SJCRH30 (cell line): ENCODE results near the gene GRIK4. TPM values are rescaled to one million over a fixed set of nuclear protein-coding genes. Genes with fewer than 3 reads are reported as not detected.
"Not testable (repeated sequence)": the region's sequence is repeated elsewhere in the genome, so short reads cannot be mapped to it uniquely, and the experiment has no call there.

ENCODE experiments used
- DNase-seq, 2 experiments: peaks; one replicate each; pipeline ENCODE4 v3.0.0-alpha.2; 2015 to 2020
- H3K27ac ChIP-seq: fragments of 250-450 bp; sonication (Bioruptor Pico); 2 replicates; pipeline ENCODE4 v1.5.1; 2020; ENCODE audit warnings: mild to moderate bottlenecking, moderate library complexity
- H3K27me3 ChIP-seq: fragments of 250-450 bp; sonication (Bioruptor Pico); 2 replicates; pipeline ENCODE4 v1.5.1; 2020; ENCODE audit warnings: mild to moderate bottlenecking, moderate library complexity
- H3K36me3 ChIP-seq: fragments of 250-450 bp; sonication (Bioruptor Pico); 2 replicates; pipeline ENCODE4 v1.5.1; 2020; ENCODE audit warnings: mild to moderate bottlenecking, moderate library complexity
- H3K4me1 ChIP-seq: fragments of 250-450 bp; sonication (Bioruptor Pico); 2 replicates; pipeline ENCODE4 v1.5.1; 2020; ENCODE audit warnings: mild to moderate bottlenecking, moderate library complexity
- H3K4me3 ChIP-seq: fragments of 250-450 bp; sonication (Bioruptor Pico); 2 replicates; pipeline ENCODE4 v1.5.1; 2020; ENCODE audit warnings: mild to moderate bottlenecking, moderate library complexity
- H3K9me3 ChIP-seq: fragments of 250-450 bp; sonication (Bioruptor Pico); replicated peaks from 2 replicates; pipeline ENCODE4 v1.5.1; 2020; ENCODE audit warnings: mild to moderate bottlenecking, moderate library complexity
- total RNA-seq: library from RNA; depleted of rRNA; stranded (reverse); fragments of >200 nt; shearing (Covaris generic); gene quantifications from 2 replicates; pipeline ENCODE4 v1.2.3, GENCODE V29; 2014

Gene GRIK4
- total RNA-seq, 1 experiment from 2014 or later = not detected

DNA sequence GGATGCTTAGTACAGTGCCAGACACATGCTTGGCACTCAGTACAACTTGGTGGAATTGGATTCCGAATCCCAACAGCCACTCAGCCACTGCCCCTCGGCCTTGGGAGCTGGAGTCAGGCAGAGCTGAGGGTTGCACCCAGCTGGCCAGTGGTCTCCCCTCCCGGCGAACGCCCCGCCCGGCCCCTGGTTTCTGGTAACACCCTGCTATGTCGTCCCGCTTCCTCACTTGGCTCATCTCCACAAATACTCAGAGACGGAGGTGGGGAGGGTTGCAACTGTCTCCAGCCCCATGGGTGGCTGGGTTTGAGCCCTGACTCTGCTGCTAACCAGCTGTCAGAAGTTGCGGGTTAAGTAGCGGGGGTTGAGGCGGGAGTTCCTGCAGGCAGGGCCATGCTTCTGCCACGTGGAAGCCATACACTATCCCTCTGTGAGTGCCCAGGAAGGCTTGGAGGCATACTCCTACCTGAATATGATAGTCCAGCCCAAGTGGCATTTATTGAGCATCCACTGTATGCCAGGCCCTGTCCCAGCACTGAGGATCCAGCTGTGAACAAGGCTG, 67.1 kb downstream of the GRIK4 start:
- Histone ChIP-seq H3K9me3 (no peaks in the 10 kb centered on the region), H3K27me3 (no peaks in the 10 kb centered on the region), H3K4me1 (no peaks in the 10 kb centered on the region), H3K27ac (no peak overlapping the region), H3K36me3 (no peaks in the 10 kb centered on the region), H3K4me3 (no peak overlapping the region)
- DNase-seq = no peak

DNA sequence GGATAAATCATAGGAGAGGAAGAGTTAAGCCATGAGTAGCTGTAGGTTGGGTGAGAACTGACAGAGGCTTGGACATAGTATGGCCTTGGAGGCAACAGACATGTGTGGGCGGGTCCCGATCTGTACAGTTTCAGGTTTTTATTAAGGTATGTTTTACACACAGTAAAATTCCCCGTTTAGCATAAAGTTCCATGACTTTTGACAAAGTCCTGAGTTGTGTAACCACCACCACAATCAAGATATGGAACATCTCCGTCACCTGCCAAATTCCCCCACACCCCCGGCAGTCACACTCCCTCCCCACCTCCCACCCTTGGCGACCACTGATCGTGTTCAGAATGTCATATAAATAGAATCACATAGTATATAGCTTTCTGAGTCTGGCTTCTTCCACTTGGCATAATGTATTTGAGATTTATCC, 68.1 kb downstream of the GRIK4 start:
- H3K36me3 ChIP-seq = no peaks in the 10 kb centered on the region
- H3K4me1 ChIP-seq = no peaks in the 10 kb centered on the region
- no peak for DNase-seq
- no peaks in the 10 kb centered on the region for H3K27me3 ChIP-seq
- no peaks in the 10 kb centered on the region for H3K9me3 ChIP-seq
- no peak overlapping the region for H3K27ac ChIP-seq
- no peak overlapping the region for H3K4me3 ChIP-seq

DNA sequence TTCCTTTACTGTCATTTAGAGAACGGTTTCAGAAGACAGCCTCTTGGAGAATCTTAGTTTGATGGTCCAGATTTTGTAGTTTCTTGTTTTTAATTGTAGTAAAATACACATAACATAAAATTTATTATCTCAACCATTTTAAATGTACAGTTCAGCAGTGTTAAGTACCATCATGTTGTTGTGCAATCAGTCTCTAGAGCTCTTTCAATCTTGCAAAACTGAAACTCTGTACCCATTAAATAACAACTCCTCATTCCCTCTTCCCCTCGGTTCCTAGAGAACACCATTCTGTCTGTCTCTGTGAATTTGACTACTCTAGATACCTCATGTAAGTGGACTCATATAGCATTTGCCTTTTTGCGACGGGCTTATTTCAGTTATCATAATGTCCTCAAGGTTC, 69.8 kb downstream of the GRIK4 start:
- Histone ChIP-seq H3K27ac (no peak overlapping the region), H3K36me3 (no peaks in the 10 kb centered on the region), H3K4me3 (no peak overlapping the region), H3K9me3 (no peaks in the 10 kb centered on the region), H3K27me3 (no peaks in the 10 kb centered on the region), H3K4me1 (no peaks in the 10 kb centered on the region)
- DNase-seq = no peak

DNA sequence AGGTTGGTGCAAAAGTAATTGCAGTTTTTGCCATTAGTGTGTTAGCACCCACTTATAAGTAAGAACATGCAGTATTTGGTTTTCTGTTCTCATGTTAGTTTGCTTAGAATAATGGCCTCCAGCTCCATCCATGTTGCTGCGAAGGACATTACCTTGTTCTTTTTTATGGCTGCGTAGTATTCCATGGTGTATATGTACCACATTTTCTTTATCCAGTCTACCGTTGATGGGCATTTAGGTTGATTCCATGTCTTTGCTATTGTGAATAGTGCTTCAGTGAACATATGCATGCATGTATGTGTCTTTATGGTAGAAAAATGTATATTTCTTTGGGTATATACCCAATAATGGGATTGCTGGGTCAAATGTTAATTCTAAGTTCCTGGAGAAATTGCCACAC, 71.0 kb downstream of the GRIK4 start:
- H3K36me3 ChIP-seq, H3K27me3 ChIP-seq, H3K4me1 ChIP-seq, H3K27ac ChIP-seq, DNase-seq, H3K4me3 ChIP-seq, H3K9me3 ChIP-seq: not testable (repeated sequence)

DNA sequence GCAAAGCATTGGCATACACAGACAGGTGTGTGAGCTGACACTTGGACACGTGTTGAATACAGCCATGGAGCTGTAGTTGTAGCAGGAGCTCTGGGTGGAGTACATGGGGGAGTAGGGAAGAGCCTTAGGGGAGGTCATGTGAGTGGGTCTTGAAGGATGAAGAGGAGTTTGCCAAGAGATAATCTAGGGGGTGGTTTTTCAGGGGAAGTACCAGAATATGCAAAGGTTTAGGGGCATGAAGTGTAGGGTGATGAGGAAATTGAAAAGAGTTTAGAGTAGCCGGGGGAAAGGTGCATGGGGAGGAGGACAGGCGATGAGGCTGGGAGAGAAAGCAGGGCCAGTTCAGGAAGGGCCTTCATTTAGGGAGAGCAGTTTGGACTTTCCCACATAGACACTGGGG, 74.5 kb downstream of the GRIK4 start:
- no peak for DNase-seq
- Histone ChIP-seq H3K27me3 (no peaks in the 10 kb centered on the region), H3K4me1 (no peaks in the 10 kb centered on the region), H3K4me3 (no peak overlapping the region), H3K9me3 (no peaks in the 10 kb centered on the region), H3K36me3 (no peaks in the 10 kb centered on the region), H3K27ac (no peak overlapping the region)

DNA sequence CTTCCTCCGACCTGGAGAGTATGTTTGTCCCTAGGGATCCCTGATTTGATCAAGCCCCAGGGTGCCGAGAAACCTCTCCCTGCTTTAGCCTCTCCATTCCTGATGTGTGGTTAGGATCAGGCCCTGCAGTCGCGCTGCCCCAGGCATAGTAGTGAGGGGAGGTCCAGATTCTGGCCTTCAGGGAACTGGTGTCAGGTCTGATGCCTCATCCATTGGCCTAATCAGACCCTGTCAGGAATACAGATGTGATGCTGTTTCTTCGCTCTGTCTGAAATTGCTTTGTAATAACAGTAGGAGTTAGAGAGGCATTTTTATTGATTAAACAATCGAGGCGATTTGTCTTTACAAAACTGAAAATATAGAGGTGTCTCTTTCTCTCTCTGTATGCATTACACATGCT, 75.2 kb downstream of the GRIK4 start:
- Histone ChIP-seq H3K27ac (no peak overlapping the region), H3K4me3 (no peak overlapping the region), H3K9me3 (no peaks in the 10 kb centered on the region), H3K4me1 (no peaks in the 10 kb centered on the region), H3K36me3 (no peaks in the 10 kb centered on the region), H3K27me3 (no peaks in the 10 kb centered on the region)
- no peak for DNase-seq

DNA sequence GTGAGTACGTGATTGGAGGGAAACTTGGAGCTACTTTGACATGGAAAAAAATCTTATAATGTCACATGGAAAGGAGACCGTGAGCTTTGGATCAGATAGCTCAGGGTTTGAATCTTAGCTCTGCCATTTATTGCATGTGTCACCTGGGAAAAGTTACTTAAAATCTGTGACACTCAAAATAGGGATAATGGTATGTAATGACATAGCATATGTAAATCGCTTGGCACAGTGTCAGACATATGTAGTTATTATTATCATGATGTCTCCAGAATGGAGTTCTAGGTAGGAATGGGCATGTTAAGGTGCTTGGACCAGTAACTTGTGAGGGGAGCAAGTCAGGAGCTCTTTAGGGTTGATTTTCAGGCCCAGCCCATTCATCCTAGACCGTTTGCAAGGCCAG, 75.8 kb downstream of the GRIK4 start:
- Histone ChIP-seq H3K36me3 (no peaks in the 10 kb centered on the region), H3K27ac (no peak overlapping the region), H3K4me1 (no peaks in the 10 kb centered on the region), H3K4me3 (no peak overlapping the region), H3K9me3 (no peaks in the 10 kb centered on the region), H3K27me3 (no peaks in the 10 kb centered on the region)
- no peak for DNase-seq

DNA sequence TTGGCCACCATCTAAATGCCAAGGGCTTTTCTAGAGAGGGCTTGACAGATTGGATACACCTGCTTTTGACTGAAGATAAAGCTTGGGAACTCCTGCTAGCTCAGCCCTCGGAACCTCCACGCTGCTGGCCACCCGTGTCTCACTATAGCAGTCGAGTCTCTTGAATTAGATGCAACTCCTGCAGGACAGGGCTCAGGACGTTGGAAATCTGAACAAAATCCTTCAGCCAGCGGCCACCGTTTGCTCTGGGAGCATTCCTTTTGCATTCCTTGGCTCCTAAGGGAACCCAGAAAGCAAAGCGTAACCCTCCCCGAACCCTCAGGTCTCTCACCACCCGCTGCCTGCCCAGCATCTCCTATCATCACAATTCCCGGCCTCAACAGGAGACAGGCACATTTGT, 77.8 kb downstream of the GRIK4 start:
- Histone ChIP-seq H3K9me3 (no peaks in the 10 kb centered on the region), H3K27me3 (no peaks in the 10 kb centered on the region), H3K36me3 (no peaks in the 10 kb centered on the region), H3K4me3 (no peak overlapping the region), H3K4me1 (no peaks in the 10 kb centered on the region), H3K27ac (no peak overlapping the region)
- DNase-seq = no peak

DNA sequence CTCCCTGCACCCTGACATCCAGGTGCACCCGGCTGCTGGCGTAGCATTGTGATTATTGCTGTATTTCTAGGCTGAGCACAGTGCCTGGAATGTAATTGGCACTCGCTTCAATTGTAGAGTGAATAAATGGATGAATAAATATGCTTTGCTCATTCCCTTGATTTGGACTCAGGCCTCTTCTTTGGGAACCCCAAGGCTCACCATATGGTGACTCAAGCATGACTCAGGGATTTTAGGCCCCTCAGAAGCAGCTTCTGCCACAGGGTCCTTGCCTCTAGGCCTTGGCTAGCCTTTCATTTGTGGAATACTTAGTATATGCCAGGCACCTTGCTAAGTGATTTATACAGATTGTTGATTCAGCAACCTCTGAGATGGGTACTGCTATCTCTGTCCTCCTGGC, 78.9 kb downstream of the GRIK4 start:
- Histone ChIP-seq H3K4me3 (no peak overlapping the region), H3K27me3 (no peaks in the 10 kb centered on the region), H3K4me1 (no peaks in the 10 kb centered on the region), H3K27ac (no peak overlapping the region), H3K9me3 (no peaks in the 10 kb centered on the region), H3K36me3 (no peaks in the 10 kb centered on the region)
- no peak for DNase-seq

DNA sequence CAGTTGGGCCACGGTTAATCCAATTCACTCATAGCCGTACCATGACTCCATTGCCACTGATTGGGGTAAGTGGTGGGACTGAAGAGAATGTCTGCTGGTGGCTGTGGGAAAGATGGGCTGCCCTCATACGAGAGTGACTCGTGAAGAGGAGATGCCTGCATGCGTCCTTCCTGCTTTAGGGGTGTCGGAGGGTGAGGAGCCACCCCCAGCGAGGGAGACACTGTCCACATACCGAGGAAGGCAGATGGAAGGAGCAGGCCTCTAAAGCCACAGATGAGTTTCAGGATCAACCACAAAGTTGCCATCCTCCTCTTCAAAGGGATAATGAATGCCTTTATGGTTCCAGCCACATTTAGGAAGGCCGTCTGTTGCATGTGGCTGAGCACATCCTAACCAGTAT, 83.2 kb downstream of the GRIK4 start:
- H3K27me3 ChIP-seq = no peaks in the 10 kb centered on the region
- H3K4me1 ChIP-seq = no peaks in the 10 kb centered on the region
- no peak for DNase-seq
- H3K27ac ChIP-seq = no peak overlapping the region
- H3K36me3 ChIP-seq = no peaks in the 10 kb centered on the region
- no peak overlapping the region for H3K4me3 ChIP-seq
- H3K9me3 ChIP-seq = no peaks in the 10 kb centered on the region

DNA sequence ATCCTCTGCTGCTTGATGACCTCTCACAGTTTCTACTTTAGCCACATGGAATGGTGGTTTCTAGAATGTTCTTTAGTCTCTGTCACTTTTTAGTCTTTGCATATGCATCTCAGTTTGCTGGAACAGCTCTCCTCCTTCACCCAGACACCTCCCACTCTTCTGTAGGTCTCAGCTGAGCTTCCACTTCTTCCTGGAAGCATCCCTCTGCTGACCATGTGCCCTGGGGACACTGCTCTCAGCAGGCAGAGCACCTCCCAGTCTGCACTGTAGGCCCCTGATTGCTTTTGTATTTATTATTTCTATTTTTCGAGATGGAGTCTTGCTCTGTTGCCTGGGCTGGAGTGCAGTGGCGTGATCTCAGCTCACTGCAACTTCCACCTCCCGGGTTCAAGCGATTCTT, 84.0 kb downstream of the GRIK4 start:
- Histone ChIP-seq H3K4me3 (no peak overlapping the region), H3K27me3 (no peaks in the 10 kb centered on the region)
- no peak for DNase-seq

DNA sequence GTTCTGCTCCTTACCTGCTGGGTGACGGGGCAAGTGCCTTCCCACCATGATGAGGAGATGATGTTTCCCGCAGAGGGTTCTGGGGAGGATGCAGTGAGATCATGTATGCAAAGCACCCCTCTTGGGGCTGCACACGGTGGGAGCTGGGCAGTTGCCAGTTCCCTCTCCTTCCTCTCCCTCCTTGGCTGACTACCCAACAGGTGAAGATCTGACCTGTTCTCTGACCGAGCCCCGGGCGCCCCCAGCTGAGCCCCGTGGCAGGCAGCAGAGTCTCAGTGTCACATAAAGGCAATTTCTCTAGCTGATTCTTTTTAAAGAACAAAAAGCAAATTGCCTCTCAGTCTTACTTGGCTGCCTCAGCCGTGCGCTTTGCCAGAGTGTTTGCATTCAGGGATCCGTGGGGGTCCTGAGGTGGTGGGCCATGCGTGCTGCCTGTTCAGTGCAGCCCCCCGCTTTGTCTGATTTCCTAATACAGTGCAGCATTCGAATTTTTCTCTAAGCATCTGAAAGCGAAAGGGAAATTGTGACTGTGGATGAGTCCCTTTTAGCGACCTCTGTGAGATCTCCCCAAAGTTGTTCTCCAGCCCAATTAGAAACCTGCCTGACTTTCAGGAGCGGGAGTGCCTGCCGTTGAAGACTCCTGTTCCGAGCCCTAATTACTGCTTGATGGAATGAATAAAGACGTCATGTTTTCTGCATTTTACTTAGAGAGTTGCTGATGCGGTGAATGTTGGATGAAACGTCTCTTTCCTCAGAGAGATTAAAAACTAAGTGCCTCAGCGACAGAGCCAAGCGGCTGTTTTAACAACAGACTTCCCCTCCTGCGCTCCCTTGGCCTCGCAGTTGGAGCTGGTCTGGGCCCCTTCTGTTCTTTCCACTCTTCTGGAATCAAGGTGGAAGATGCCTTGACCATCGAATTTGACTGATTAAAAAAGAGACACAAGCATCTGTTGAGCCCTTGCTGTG, 86.0 kb downstream of the GRIK4 start:
- no peak for DNase-seq
- Histone ChIP-seq H3K27ac (no peak overlapping the region), H3K4me3 (no peak overlapping the region), H3K9me3 (no peaks in the 10 kb centered on the region), H3K4me1 (no peaks in the 10 kb centered on the region), H3K36me3 (no peaks in the 10 kb centered on the region), H3K27me3 (no peaks in the 10 kb centered on the region)

More for the DNA sequence above, 84.0 kb downstream of the GRIK4 start:
- Histone ChIP-seq H3K27ac (no peak overlapping the region), H3K4me1 (no peaks in the 10 kb centered on the region), H3K36me3 (no peaks in the 10 kb centered on the region), H3K9me3 (no peaks in the 10 kb centered on the region)

DNA sequence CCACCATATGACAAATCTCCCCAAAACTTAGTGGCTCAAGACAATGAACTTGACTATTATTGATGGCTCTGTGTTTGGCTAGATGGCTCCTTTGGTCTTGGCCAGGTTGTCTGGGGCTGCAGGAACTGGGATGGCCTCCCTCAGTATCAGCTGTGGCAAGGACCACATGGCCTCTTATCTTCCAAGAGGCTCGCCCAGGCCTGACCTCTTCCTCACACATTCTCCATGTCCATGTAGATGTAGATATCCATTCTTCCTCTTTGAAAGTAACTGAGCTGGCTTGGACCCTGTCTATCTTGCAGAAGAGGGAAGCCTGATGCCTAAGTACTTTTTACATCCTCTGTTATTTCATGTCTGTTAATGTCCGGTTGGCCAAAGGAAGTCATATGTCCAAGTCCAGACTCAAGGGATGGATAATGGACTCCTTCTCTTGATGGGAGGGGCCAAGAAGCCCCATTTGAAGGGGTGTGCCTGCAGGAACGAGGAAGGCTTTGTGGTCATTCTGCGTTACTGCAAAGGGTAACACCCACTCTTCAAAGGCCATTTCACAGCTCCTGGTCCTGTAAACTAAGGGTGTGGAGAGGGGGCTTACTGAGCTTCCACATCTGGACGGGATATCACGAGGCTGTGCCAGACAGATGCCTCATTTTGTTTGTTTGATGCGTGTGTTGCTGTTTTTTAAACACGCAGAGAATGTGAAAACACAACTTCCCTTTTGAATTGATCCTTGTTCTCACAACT, 87.1 kb downstream of the GRIK4 start:
- no peaks in the 10 kb centered on the region for H3K27me3 ChIP-seq
- H3K36me3 ChIP-seq = no peaks in the 10 kb centered on the region
- H3K4me1 ChIP-seq = no peaks in the 10 kb centered on the region
- no peaks in the 10 kb centered on the region for H3K9me3 ChIP-seq
- H3K4me3 ChIP-seq = no peak overlapping the region
- DNase-seq = no peak
- no peak overlapping the region for H3K27ac ChIP-seq

DNA sequence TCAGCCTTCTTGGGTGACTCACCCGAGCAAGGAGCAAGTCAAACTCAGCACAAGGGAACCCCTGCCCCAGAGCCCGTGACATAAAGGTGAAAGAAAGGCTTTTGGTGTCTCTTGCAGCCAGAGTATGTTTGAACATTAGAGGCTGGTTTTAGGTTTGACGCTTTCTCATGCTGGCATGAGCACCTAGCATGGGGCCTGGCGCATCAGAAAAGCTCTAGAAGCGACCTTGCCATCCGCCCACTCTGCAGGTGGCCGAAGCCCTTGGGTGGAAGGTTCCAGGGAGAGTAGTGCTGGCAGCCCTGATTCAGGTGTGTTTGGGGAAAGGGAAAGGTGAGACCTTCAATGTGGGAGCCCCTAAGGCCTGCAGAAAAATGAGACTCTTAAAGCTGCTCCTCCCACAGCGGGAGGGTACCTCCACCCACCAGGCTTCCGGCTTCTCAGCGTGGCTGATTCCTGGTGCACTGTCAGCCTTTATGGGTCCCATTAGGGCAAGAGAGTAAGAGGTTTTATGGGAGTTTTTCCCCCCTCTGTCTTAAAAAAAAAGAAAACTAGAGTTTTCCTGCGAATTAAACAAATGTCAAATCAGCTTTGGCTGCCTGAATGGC, 88.4 kb downstream of the GRIK4 start:
- Histone ChIP-seq H3K36me3 (no peaks in the 10 kb centered on the region), H3K4me3 (no peak overlapping the region), H3K9me3 (no peaks in the 10 kb centered on the region), H3K27ac (no peak overlapping the region), H3K4me1 (no peaks in the 10 kb centered on the region), H3K27me3 (no peaks in the 10 kb centered on the region)
- DNase-seq = no peak

DNA sequence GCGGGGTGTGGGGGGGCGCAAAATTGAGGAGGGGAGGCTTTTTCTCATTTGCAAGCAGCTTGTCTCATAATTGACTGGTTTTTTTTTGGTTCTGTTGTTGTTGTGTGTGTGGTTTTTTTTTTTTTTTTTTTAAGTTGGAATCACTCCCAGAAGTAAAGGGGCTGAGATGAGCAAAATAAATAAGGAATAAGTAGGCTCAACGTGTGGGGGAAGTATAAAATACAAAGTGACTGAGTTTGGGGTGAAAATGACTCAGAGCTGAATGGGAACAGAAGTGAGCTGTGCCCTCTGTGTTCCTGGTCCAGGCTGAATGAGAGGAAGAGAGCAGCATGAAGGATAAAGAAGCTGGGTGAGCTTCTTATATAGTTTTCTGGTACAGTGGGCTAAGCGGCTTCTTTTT, 90.0 kb downstream of the GRIK4 start:
- no peak for DNase-seq

More for the DNA sequence above, 90.0 kb downstream of the GRIK4 start:
- Histone ChIP-seq H3K36me3 (no peaks in the 10 kb centered on the region), H3K27ac (no peak overlapping the region), H3K4me1 (no peaks in the 10 kb centered on the region), H3K4me3 (no peak overlapping the region), H3K9me3 (no peaks in the 10 kb centered on the region), H3K27me3 (no peaks in the 10 kb centered on the region)
